Smooth muscle cell (in vitro differentiated cells): ENCODE data around the gene RANBP17. TPM values are rescaled to one million over a fixed set of nuclear protein-coding genes. Genes with fewer than 3 reads are reported as not detected.

Experiments used
- DNase-seq: peaks from one replicate; lab custom pipeline; 2025; ENCODE audit not compliant: unreplicated experiment; lab: John Stamatoyannopoulos, UW
- H2AFZ ChIP-seq: fragments of 200-600 bp; sonication (generic); 2 replicates; pipeline ENCODE4 v1.6.0; 2016; ENCODE audit warnings: antibody characterized with exemption, low read depth, mild to moderate bottlenecking
- H3F3A ChIP-seq: fragments of 200-600 bp; sonication (generic); 2 replicates; pipeline ENCODE4 v1.6.0; 2017; ENCODE audit warnings: antibody characterized with exemption, low read depth
- H3K27ac ChIP-seq: fragments of 200-600 bp; sonication (generic); 2 replicates; pipeline ENCODE4 v1.5.1; 2016; ENCODE audit warnings: low read depth, mild to moderate bottlenecking
- H3K27me3 ChIP-seq: fragments of 200-600 bp; sonication (generic); 2 replicates; pipeline ENCODE4 v1.6.1; 2016; ENCODE audit warnings: low read depth, mild to moderate bottlenecking
- H3K36me3 ChIP-seq: fragments of 200-600 bp; sonication (generic); 2 replicates; pipeline ENCODE4 v1.5.1; 2016; ENCODE audit warnings: low read depth
- H3K4me1 ChIP-seq: fragments of 200-600 bp; sonication (generic); 2 replicates; pipeline ENCODE4 v1.5.1; 2016; ENCODE audit warnings: low read depth
- H3K4me2 ChIP-seq: fragments of 200-600 bp; sonication (generic); 2 replicates; pipeline ENCODE4 v1.6.0; 2016; ENCODE audit warnings: mild to moderate bottlenecking
- H3K4me3 ChIP-seq: fragments of 200-600 bp; sonication (generic); 2 replicates; pipeline ENCODE4 v1.5.1; 2016; ENCODE audit warnings: mild to moderate bottlenecking
- H3K79me2 ChIP-seq: fragments of 200-600 bp; sonication (generic); 2 replicates; pipeline ENCODE4 v1.6.0; 2016; ENCODE audit warnings: low read depth, mild to moderate bottlenecking
- H3K9ac ChIP-seq: fragments of 200-600 bp; sonication (generic); 2 replicates; pipeline ENCODE4 v1.6.0; 2016; ENCODE audit warnings: low read depth
- H3K9me3 ChIP-seq: fragments of 200-600 bp; sonication (generic); replicated peaks from 2 replicates; pipeline ENCODE4 v1.5.1; 2016; ENCODE audit warnings: low read depth
- H4K20me1 ChIP-seq: fragments of 200-600 bp; sonication (generic); 2 replicates; pipeline ENCODE4 v1.6.0; 2016; ENCODE audit warnings: low read depth
- WGBS: methylation state at CpG from one replicate; pipeline ENCODE4 v1.1.7; 2016; ENCODE audit warnings: low lambda C conversion rate; 5-methylcytosine and 5-hydroxymethylcytosine counted together
- polyA plus RNA-seq: library from polyadenylated mRNA; unstranded; fragments of >200 nt; fragmentation: Nextera tagmentation; extraction: Ambion mirVana; gene quantifications from 2 replicates; pipeline ENCODE4 v1.2.1, GENCODE V29; 2016
- total RNA-seq: library from RNA; depleted of rRNA; stranded (reverse); fragments of >200 nt; gene quantifications from 2 replicates; pipeline ENCODE4 v1.2.3, GENCODE V29; 2014
- TF ChIP-seq, protein P1 (sequence below): fragments of 200-600 bp; sonication (generic); IDR thresholded peaks from 2 replicates; pipeline ENCODE4 v1.5.1; 2017; ENCODE audit warnings: borderline replicate concordance, mild to moderate bottlenecking, antibody characterized with exemption; ENCODE audit not compliant: insufficient read depth, poor library complexity, severe bottlenecking

Gene RANBP17
- total and polyA plus RNA-seq, 2 experiments from 2014 or later: 13.0 to 42.6 TPM

DNA sequence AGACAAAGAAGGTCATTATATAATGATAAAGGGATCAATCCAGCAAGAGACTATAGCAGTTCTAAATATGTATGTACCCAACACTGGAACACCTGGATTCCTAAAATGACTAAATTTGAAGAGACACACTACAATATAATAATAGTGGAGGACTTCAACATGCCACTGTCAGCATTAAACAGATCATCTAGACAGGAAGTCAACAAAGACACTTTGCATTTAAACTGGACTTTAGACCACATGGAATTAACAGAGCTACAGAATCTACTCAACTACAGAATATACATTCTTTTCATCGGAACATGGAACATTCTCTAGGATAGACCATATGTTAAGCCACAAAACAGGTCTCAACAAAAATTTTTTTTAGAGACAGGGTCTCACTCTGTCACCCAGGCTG lies 388.9 kb downstream of the RANBP17 start:
- Histone ChIP-seq H3K27me3 (no peaks in the 10 kb centered on the region), H3K4me1 (no peaks in the 10 kb centered on the region), H3K9ac (no peak overlapping the region), H3K27ac (no peak overlapping the region), H4K20me1 (no peaks in the 10 kb centered on the region), H3K79me2 (no peaks in the 10 kb centered on the region), H3K4me3 (no peak overlapping the region), H2AFZ (no peak overlapping the region), H3F3A (no peaks in the 10 kb centered on the region), H3K4me2 (no peak overlapping the region), H3K36me3 (peaks cover 3% of the 10 kb centered on the region), H3K9me3 (no peaks in the 10 kb centered on the region)
- DNase-seq: no peak
- 100% methylated on average over 1 of the region's 1 CpG for WGBS
- TF ChIP-seq, protein P1, sequence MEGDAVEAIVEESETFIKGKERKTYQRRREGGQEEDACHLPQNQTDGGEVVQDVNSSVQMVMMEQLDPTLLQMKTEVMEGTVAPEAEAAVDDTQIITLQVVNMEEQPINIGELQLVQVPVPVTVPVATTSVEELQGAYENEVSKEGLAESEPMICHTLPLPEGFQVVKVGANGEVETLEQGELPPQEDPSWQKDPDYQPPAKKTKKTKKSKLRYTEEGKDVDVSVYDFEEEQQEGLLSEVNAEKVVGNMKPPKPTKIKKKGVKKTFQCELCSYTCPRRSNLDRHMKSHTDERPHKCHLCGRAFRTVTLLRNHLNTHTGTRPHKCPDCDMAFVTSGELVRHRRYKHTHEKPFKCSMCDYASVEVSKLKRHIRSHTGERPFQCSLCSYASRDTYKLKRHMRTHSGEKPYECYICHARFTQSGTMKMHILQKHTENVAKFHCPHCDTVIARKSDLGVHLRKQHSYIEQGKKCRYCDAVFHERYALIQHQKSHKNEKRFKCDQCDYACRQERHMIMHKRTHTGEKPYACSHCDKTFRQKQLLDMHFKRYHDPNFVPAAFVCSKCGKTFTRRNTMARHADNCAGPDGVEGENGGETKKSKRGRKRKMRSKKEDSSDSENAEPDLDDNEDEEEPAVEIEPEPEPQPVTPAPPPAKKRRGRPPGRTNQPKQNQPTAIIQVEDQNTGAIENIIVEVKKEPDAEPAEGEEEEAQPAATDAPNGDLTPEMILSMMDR: no peak

DNA sequence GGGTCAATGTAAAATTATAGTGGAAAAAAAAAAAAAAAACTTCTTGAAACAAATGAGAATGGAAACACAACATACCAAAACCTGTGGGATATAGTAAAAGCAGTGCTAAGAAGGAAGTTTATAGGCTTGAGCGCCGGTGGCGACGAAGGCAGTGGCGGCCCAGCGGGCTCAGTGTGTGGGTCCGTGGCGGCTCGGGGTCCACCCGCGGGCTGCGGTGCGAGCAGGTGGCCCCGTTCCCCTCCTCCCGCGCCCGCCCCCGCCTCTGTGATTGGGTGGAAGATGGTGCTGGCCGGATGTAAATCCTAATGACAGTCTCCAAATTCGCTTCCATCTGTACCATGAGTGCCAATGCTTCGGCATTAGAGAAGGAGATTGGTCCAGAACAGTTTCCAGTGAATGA lies 389.7 kb downstream of the RANBP17 start:
- Histone ChIP-seq H3K4me3 (no peak overlapping the region), H2AFZ (no peak overlapping the region), H3F3A (no peaks in the 10 kb centered on the region), H3K4me2 (no peak overlapping the region), H4K20me1 (no peaks in the 10 kb centered on the region), H3K4me1 (no peaks in the 10 kb centered on the region), H3K27me3 (no peaks in the 10 kb centered on the region), H3K27ac (no peak overlapping the region), H3K79me2 (no peaks in the 10 kb centered on the region), H3K9ac (no peak overlapping the region), H3K36me3 (peaks cover 3% of the 10 kb centered on the region), H3K9me3 (no peaks in the 10 kb centered on the region)
- no peak for DNase-seq
- TF ChIP-seq, protein P1: no peak
- over 99% methylated on average over 21 of the region's 21 CpGs for WGBS

GRCh38 chr5:171252674-171253073 lies 390.9 kb downstream of the RANBP17 start:
- DNase-seq: no peak
- H4K20me1 ChIP-seq: no peaks in the 10 kb centered on the region
- no peak overlapping the region for H3K9ac ChIP-seq
- TF ChIP-seq, protein P1: no peak
- no peak overlapping the region for H3K4me3 ChIP-seq
- no peaks in the 10 kb centered on the region for H3F3A ChIP-seq
- 99% methylated on average over 6 of the region's 6 CpGs for WGBS
- no peaks in the 10 kb centered on the region for H3K27me3 ChIP-seq
- no peak overlapping the region for H2AFZ ChIP-seq
- no peaks in the 10 kb centered on the region for H3K4me1 ChIP-seq
- no peak overlapping the region for H3K4me2 ChIP-seq
- no peaks in the 10 kb centered on the region for H3K79me2 ChIP-seq
- H3K27ac ChIP-seq: no peak overlapping the region
- peaks cover under 1% of the 10 kb centered on the region for H3K36me3 ChIP-seq
- H3K9me3 ChIP-seq: no peaks in the 10 kb centered on the region

- TF ChIP-seq, protein P1: no peak
- Histone ChIP-seq H4K20me1 (no peaks in the 10 kb centered on the region), H3K4me2 (no peak overlapping the region), H3K4me3 (no peak overlapping the region), H3K27me3 (no peaks in the 10 kb centered on the region), H3K4me1 (no peaks in the 10 kb centered on the region), H3K36me3 (no peaks in the 10 kb centered on the region), H3K9ac (no peak overlapping the region), H3F3A (no peaks in the 10 kb centered on the region), H2AFZ (no peak overlapping the region), H3K9me3 (no peaks in the 10 kb centered on the region), H3K27ac (no peak overlapping the region), H3K79me2 (no peaks in the 10 kb centered on the region)
- DNase-seq: no peak
- WGBS: 79% methylated on average over 1 of the region's 1 CpG
Measured at GRCh38 chr5:171258737-171259415, 397.1 kb downstream of the RANBP17 start.
